HepG2 (cell line): ENCODE results near the gene ZPR1. TPM values are rescaled to one million over a fixed set of nuclear protein-coding genes. Genes with fewer than 3 reads are reported as not detected.

Source experiments
- BCLAF1 ChIP-seq: fragments of 450-650 bp; IDR thresholded peaks from 2 replicates; pipeline ENCODE4 v1.6.1; 2017; ENCODE audit warnings: mild to moderate bottlenecking
- EEA1 ChIP-seq: sonication (generic); formaldehyde crosslinking; IDR thresholded peaks from 2 replicates; pipeline ENCODE4 v1.5.1; 2020; ENCODE audit warnings: mild to moderate bottlenecking, missing genetic modification reagents, borderline replicate concordance
- HMGXB4 ChIP-seq, 2 experiments: sonication (generic) in 1 of 2; formaldehyde crosslinking in 1 of 2; IDR thresholded peaks; 2 replicates each; pipeline versions ENCODE4 v1.4.0 to v1.6.1; 2018 to 2020; ENCODE audit warnings: missing genetic modification reagents in 2 of 2, borderline replicate concordance in 1 of 2, low read depth in 1 of 2, mild to moderate bottlenecking in 1 of 2, missing biosample characterization in 1 of 2
- HOMEZ ChIP-seq: IDR thresholded peaks from 2 replicates; pipeline ENCODE4 v1.6.1; 2016; ENCODE audit warnings: low read depth
- KLF13 ChIP-seq: sonication (generic); formaldehyde crosslinking; IDR thresholded peaks from 2 replicates; pipeline ENCODE4 v1.4.0; 2020; ENCODE audit warnings: mild to moderate bottlenecking, missing genetic modification reagents
- KLF9 ChIP-seq: IDR thresholded peaks from 2 replicates; pipeline ENCODE4 v1.6.1; 2016; ENCODE audit warnings: low read depth
- MED1 ChIP-seq: sonication (generic); formaldehyde crosslinking; IDR thresholded peaks from 2 replicates; pipeline ENCODE4 v1.4.0; 2020; ENCODE audit warnings: missing genetic modification reagents
- MIER3 ChIP-seq: IDR thresholded peaks from 2 replicates; pipeline ENCODE4 v1.6.1; 2016; ENCODE audit warnings: missing compliant biosample characterization, borderline replicate concordance
- MLXIP ChIP-seq: sonication (generic); formaldehyde crosslinking; IDR thresholded peaks from 2 replicates; pipeline ENCODE4 v1.9.0; 2021; ENCODE audit warnings: missing genetic modification reagents, borderline replicate concordance
- MYC ChIP-seq: sonication (generic); formaldehyde crosslinking; IDR thresholded peaks from 2 replicates; pipeline ENCODE4 v1.9.0; 2021; ENCODE audit warnings: missing genetic modification reagents, borderline replicate concordance
- NFKBIZ ChIP-seq: IDR thresholded peaks from 2 replicates; pipeline ENCODE4 v1.6.1; 2018; ENCODE audit warnings: missing genetic modification reagents, missing compliant biosample characterization
- NR2F1 ChIP-seq, 2 experiments: fragments of 450-650 bp in 1 of 2; formaldehyde crosslinking in 1 of 2; IDR thresholded peaks; 2 replicates each; pipeline versions ENCODE4 v1.5.0 to v1.6.1; 2016 to 2020; ENCODE audit warnings: mild to moderate bottlenecking in 1 of 2, missing compliant biosample characterization in 1 of 2, missing genetic modification reagents in 1 of 2, moderate library complexity in 1 of 2
- POLR2AphosphoS5 ChIP-seq: IDR thresholded peaks from 2 replicates; pipeline ENCODE4 v1.6.1; 2012; ENCODE audit warnings: low read depth, low read length
- RFXANK ChIP-seq: IDR thresholded peaks from 2 replicates; pipeline ENCODE4 v1.6.1; 2016
- SP140L ChIP-seq: sonication (generic); formaldehyde crosslinking; IDR thresholded peaks from 2 replicates; pipeline ENCODE4 v1.4.0; 2020; ENCODE audit warnings: missing genetic modification reagents, borderline replicate concordance
- ZEB1 ChIP-seq: IDR thresholded peaks from 2 replicates; pipeline ENCODE4 v1.6.1; 2012; ENCODE audit warnings: mild to moderate bottlenecking, low read depth, inconsistent platforms; ENCODE audit not compliant: insufficient replicate concordance
- ZFP41 ChIP-seq: sonication (generic); formaldehyde crosslinking; IDR thresholded peaks from 2 replicates; pipeline ENCODE4 v1.4.0; 2020; ENCODE audit warnings: mild to moderate bottlenecking, missing genetic modification reagents, borderline replicate concordance
- ZNF296 ChIP-seq: sonication (generic); formaldehyde crosslinking; conservative IDR thresholded peaks from 2 replicates; pipeline ENCODE4 v1.5.0; 2020; ENCODE audit warnings: mild to moderate bottlenecking, missing genetic modification reagents
- ZSCAN31 ChIP-seq: sonication (generic); formaldehyde crosslinking; IDR thresholded peaks from 2 replicates; pipeline ENCODE4 v1.5.0; 2020; ENCODE audit warnings: low read depth, mild to moderate bottlenecking, missing genetic modification reagents
- polyA plus RNA-seq, 8 experiments: library from polyadenylated mRNA; depleted of rRNA in 3 of 8; stranded (reverse) in 7 of 8; unstranded in 1 of 8; fragments of >200 nt; fragmentation: Illumina TruSeq in 4 of 8; extraction: Trizol in 4 of 8; gene quantifications; 2 replicates each; pipeline versions ENCODE4 v1.2.1 to v1.2.3, GENCODE V29; 2011 to 2016; ENCODE audit warnings: low read depth in 4 of 8, missing spikeins in 1 of 8, mixed read lengths in 1 of 8; ENCODE audit not compliant: insufficient read depth in 1 of 8
- total RNA-seq, 5 experiments: library from RNA; depleted of rRNA; stranded (reverse); fragments of >200 nt; fragmentation: Illumina TruSeq; extraction: Trizol; gene quantifications; 2 replicates each; pipeline ENCODE4 v1.2.3, GENCODE V29; 2016; ENCODE audit warnings: low read depth in 1 of 5

ZPR1 gene
- total and polyA plus RNA-seq, 2 of the 13 experiments (the other 11 are each of a cell fraction or from before 2014, with no cell fraction given), result 40.0 to 79.3 TPM

GRCh38 chr11:116832350-116833290, 44.8 kb upstream of the ZPR1 start (continued):
- TF ChIP-seq HMGXB4 (CRISPR knock-in tag; IDR thresholded peaks at IDR 0.05; ENCODE audit: borderline replicate concordance in 1 of 2, low read depth in 1 of 2), result peak; percentile 75 to 83; a peak in 3 of 4 replicates
- TF ChIP-seq ZNF296 (CRISPR knock-in tag), result 0 out of 2 replicates have a peak, but pooled peaks have one; percentile 54
- no peak for TF ChIP-seq EEA1 (CRISPR knock-in tag)
- TF ChIP-seq BCLAF1, result no peak
- peak; percentile 82; the same call in 1 of the 2 replicates for TF ChIP-seq MYC (CRISPR knock-in tag)
- peak; percentile 78; the same call in 1 of the 2 replicates for TF ChIP-seq HOMEZ (CRISPR knock-in tag)
- TF ChIP-seq KLF9 (CRISPR knock-in tag), result no peak
- TF ChIP-seq SP140L (CRISPR knock-in tag), result peak; percentile 87; the same call in 1 of the 2 replicates
- 0 out of 2 replicates have a peak, but pooled peaks have one; percentile 46 for TF ChIP-seq MLXIP (CRISPR knock-in tag)
- peak; percentile 99 for TF ChIP-seq MIER3 (CRISPR knock-in tag)
- TF ChIP-seq ZFP41 (CRISPR knock-in tag), result 0 out of 2 replicates have a peak, but pooled peaks have one; percentile 65
- peak; percentile 87 for TF ChIP-seq POLR2AphosphoS5
- TF ChIP-seq ZSCAN31 (CRISPR knock-in tag), result peak; percentile 70; the same call in 1 of the 2 replicates
- TF ChIP-seq NR2F1 (CRISPR knock-in tag; IDR thresholded peaks at IDR 0.05), result peak; percentile 99 to 100
- no peak for TF ChIP-seq KLF13 (CRISPR knock-in tag)
- TF ChIP-seq ZEB1, result no peak
- peak; percentile 99 for TF ChIP-seq MED1 (CRISPR knock-in tag)
- peak; percentile 95 for TF ChIP-seq NFKBIZ
- TF ChIP-seq RFXANK (CRISPR knock-in tag), result peak; percentile 77; the same call in 1 of the 2 replicates
